ENCODE data around the gene ANKRD39. TPM values are rescaled to one million over a fixed set of nuclear protein-coding genes. Genes with fewer than 3 reads are reported as not detected.

The ANKRD39 gene
- total and polyA plus RNA-seq, 2 of the 4 experiments (the other 2 are of a cell fraction) = 12.5 to 17.0 TPM

DNA sequence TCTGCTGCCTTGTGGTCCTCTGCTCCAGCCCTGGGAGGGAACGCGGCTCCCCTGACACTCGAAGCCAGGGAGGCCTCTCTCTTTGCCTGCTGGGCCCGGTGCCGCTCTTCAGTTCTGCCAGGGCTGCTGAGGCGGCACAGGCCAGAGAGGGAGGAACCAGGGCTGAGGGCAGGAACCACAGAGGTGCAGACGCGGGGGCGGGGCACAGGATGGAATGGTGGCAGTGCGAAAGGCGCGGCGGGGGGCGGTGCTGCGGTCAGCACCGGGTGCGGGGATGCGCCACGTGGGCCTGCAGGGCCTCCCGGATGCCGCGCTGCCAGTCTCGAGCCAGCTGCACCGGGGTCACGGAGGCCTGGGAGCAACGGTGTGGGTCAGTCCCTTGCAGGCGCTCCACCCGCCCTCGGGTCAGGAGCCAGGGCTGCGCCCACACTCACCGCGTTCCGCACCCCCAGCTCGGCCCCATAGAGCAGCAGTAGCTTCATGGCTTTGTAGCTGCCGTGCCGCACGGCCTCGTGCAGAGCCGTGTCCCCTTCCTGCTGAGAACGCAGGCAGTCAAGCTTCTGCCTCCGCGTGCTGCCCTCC, 18.4 kb downstream of the ANKRD39 start (continued):
- TF ChIP-seq FOS (IDR thresholded peaks at IDR 0.05; ENCODE audit: low read depth, low read length) = no peak

DNA sequence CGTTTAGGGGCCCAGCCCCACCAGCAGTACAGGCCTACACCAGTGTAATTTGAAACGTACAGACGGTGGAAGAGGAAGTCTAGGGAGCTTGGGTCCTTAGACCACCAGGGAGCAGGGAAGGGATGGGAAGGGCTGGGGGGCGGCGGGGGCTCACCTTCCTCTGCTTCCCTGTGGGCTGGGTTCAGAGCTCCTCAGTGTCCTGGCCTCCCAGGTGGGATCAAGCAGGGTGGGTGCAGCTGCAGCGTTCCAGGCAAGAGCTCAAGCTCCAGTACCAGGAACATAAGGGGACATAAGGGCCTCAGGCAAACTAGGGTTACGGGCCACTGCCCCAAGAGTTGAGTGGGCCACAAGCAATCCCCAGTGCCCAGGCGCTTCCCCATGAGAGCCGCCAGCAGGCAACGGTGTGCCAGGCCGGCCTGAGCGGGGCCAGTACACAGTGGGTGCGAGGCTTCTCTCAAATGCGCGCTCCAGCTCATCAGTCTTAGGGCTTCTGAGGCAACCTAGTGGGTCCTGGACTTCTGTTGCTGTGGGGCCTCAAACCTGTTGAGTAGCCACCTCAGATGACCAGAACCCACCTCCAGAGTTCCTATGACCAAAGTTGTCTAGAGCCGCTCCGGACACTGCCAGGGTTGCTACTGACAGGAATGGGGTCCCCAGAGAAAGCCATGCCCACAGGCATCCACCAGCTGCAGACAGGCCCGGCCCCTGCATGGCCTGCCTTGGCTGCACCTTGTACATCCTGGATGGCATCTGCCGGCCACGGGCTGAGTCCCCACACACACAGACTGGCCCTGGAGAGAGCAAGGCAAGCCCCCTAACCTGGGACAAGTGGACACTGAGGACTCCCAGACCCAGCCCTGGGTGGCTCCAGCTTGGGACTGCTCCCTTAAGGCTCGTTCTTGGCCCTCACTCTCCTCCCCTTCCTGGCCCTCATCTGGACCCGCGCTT, 19.2 kb downstream of the ANKRD39 start:
- Histone ChIP-seq H2AK5ac (ENCODE audit: low read depth, low read length) (no peak overlapping the region), H3K4me1 (ENCODE audit: control insufficient read depth, insufficient read depth, low read length) (no peaks in the 10 kb centered on the region), H3K18ac (ENCODE audit: low read depth, low read length) (no peak overlapping the region), H3K4me3 (ENCODE audit: insufficient read depth, low read depth, low read length) (no peak overlapping the region), H3K27ac (ENCODE audit: insufficient read depth, low read length) (no peak overlapping the region), H4K91ac (ENCODE audit: insufficient read depth, low read depth, low read length) (no peak overlapping the region), H3K9ac (ENCODE audit: low read depth, low read length) (no peak overlapping the region), H3K4ac (ENCODE audit: low read depth, low read length) (no peak overlapping the region), H3K79me1 (ENCODE audit: low read depth in 1 of 2, low read length in 2 of 2) (no peaks in the 10 kb centered on the region), H3K4me2 (ENCODE audit: low read depth, low read length) (no peak overlapping the region), H3K9me1 (ENCODE audit: insufficient read depth, low read length) (no peaks in the 10 kb centered on the region), H4K20me1 (ENCODE audit: insufficient read depth, low read length) (no peaks in the 10 kb centered on the region; the same call in 1 of the 2 replicates), H3K27me3 (ENCODE audit: control insufficient read depth, insufficient read depth, low read length) (no peaks in the 10 kb centered on the region), H2BK5ac (ENCODE audit: low read depth, low read length, poor library complexity, severe bottlenecking) (no peak overlapping the region), H2BK120ac (ENCODE audit: low read depth, low read length) (no peak overlapping the region), H3K14ac (replicated peaks; ENCODE audit: low read depth, low read length) (no peak overlapping the region), H3K56ac (ENCODE audit: extremely low read depth, insufficient read depth, low read length) (no peak overlapping the region), H3K23ac (ENCODE audit: low read depth, low read length) (no peak overlapping the region), H2BK15ac (ENCODE audit: low read depth, low read length) (no peak overlapping the region), H4K5ac (ENCODE audit: low read depth, low read length) (no peak overlapping the region), H2AFZ (replicated peaks; ENCODE audit: low read length, poor library complexity) (no peak overlapping the region), H4K8ac (ENCODE audit: low read depth in 2 of 2, low read length in 2 of 2) (no peak overlapping the region), H2AK9ac (replicated peaks; ENCODE audit: low read depth, low read length, poor library complexity) (peak overlapping the region; percentile 78), H2BK20ac (ENCODE audit: low read depth, low read length) (no peak overlapping the region), H3K9me3 (ENCODE audit: control insufficient read depth, insufficient read depth, low read length) (no peaks in the 10 kb centered on the region), H3K36me3 (ENCODE audit: control insufficient read depth, insufficient read depth, low read length) (peaks cover 3% of the 10 kb centered on the region; the same call in 1 of the 2 replicates)
- ATAC-seq (ENCODE audit: low read depth) (no peak), DNase-seq (no peak)
- dilution Hi-C loops (cut with HindIII; ENCODE audit: low sequenced_read_pairs, unreplicated experiment) (no loop called here), in situ Hi-C loops (cut with MboI; ENCODE audit: low sequenced_read_pairs) (no loop called here), intact Hi-C loops (cut with micrococcal nuclease) (no loop called here)
- WGBS, 2 experiments (ENCODE audit: extremely low coverage in 2 of 2, insufficient read length in 1 of 2) = 92% methylated on average over 11 of the region's 23 CpGs; no CpG with 5 or more reads in 1 of the 2 experiments
- POLR2A ChIA-PET (ENCODE audit: unreplicated experiment) = no interaction called here
- CTCF ChIA-PET = interaction anchor here (1.1 kb wide), 1 partner anchor 19 kb away, joined by 3 read pairs; the partner anchor contains the start of gene ANKRD39
- BruUV-seq (replicated peaks) = no TSS peak
- no peak for TF ChIP-seq CHD1 (IDR thresholded peaks at IDR 0.05; ENCODE audit: low read depth, low read length)
- TF ChIP-seq, protein P1, sequence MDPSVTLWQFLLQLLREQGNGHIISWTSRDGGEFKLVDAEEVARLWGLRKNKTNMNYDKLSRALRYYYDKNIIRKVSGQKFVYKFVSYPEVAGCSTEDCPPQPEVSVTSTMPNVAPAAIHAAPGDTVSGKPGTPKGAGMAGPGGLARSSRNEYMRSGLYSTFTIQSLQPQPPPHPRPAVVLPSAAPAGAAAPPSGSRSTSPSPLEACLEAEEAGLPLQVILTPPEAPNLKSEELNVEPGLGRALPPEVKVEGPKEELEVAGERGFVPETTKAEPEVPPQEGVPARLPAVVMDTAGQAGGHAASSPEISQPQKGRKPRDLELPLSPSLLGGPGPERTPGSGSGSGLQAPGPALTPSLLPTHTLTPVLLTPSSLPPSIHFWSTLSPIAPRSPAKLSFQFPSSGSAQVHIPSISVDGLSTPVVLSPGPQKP (IDR thresholded peaks at IDR 0.05; ENCODE audit: borderline replicate concordance, low read depth, low read length) = no peak
- TF ChIP-seq RCOR1 (IDR thresholded peaks at IDR 0.05; ENCODE audit: insufficient replicate concordance, low read length) = no peak
- TF ChIP-seq FOS (IDR thresholded peaks at IDR 0.05; ENCODE audit: low read depth, low read length) = no peak
- TF ChIP-seq, protein P2, sequence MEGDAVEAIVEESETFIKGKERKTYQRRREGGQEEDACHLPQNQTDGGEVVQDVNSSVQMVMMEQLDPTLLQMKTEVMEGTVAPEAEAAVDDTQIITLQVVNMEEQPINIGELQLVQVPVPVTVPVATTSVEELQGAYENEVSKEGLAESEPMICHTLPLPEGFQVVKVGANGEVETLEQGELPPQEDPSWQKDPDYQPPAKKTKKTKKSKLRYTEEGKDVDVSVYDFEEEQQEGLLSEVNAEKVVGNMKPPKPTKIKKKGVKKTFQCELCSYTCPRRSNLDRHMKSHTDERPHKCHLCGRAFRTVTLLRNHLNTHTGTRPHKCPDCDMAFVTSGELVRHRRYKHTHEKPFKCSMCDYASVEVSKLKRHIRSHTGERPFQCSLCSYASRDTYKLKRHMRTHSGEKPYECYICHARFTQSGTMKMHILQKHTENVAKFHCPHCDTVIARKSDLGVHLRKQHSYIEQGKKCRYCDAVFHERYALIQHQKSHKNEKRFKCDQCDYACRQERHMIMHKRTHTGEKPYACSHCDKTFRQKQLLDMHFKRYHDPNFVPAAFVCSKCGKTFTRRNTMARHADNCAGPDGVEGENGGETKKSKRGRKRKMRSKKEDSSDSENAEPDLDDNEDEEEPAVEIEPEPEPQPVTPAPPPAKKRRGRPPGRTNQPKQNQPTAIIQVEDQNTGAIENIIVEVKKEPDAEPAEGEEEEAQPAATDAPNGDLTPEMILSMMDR (conservative IDR thresholded peaks at IDR 0.05; ENCODE audit: low read depth, low read length) = no peak
- no peak for TF ChIP-seq CEBPB (IDR thresholded peaks at IDR 0.05; ENCODE audit: low read depth, low read length)
- no peak for TF ChIP-seq RAD21 (IDR thresholded peaks at IDR 0.05; ENCODE audit: low read length)
- no peak for TF ChIP-seq MAFK (IDR thresholded peaks at IDR 0.05; ENCODE audit: low read depth, low read length)
- no peak for TF ChIP-seq MXI1 (IDR thresholded peaks at IDR 0.05; ENCODE audit: borderline replicate concordance, low read depth, low read length)
- TF ChIP-seq MAZ (IDR thresholded peaks at IDR 0.05; ENCODE audit: borderline replicate concordance, low read depth, low read length) = no peak
- TF ChIP-seq NFE2L2 (IDR thresholded peaks at IDR 0.05; ENCODE audit: low read depth, low read length) = no peak
- no peak for TF ChIP-seq RFX5 (IDR thresholded peaks at IDR 0.05; ENCODE audit: low read depth, low read length)

All from IMR-90 (cell line).